ENCODE measurements around the gene USP17L11.
"Not testable (repeated sequence)": the region's sequence is repeated elsewhere in the genome, so short reads cannot be mapped to it uniquely, and the experiment has no call there.

DNA sequence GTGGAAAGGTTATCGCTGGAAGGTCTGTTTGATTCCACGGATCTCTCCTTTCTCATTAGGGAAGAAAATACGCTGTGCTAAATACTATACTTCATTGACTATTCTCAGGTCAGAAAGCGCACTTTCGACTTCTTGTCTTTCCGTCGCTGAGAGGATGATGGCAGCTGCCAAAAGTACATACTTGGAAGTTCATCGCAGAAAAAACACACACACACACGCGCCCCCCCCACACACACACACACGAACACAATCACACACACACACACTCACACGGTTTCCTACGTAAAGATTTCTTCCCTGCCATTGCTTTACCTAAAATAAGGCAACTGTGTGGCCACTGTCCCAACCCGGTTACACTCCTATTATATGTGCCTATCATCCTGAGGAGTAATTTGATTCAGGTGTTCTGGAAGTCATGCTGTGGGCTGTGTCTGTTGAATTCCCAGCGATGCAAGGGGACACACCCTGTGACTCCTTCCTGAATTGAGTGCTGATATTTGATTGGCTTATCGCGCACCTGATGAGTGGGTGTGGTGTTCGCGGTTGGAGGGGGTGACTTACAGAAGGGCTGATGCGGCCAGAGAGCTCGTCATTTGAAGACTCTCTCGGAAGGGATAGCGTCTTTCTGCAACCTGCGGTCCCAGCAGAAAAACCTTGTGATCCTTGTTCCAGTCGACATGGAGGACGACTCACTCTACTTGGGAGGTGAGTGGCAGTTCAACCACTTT lies 32.9 kb downstream of the USP17L11 start, which contains the start of gene USP17L18:
- not testable (repeated sequence) for TF ChIP-seq POLR2A (IDR thresholded peaks at IDR 0.05)
- TF ChIP-seq, protein P1, sequence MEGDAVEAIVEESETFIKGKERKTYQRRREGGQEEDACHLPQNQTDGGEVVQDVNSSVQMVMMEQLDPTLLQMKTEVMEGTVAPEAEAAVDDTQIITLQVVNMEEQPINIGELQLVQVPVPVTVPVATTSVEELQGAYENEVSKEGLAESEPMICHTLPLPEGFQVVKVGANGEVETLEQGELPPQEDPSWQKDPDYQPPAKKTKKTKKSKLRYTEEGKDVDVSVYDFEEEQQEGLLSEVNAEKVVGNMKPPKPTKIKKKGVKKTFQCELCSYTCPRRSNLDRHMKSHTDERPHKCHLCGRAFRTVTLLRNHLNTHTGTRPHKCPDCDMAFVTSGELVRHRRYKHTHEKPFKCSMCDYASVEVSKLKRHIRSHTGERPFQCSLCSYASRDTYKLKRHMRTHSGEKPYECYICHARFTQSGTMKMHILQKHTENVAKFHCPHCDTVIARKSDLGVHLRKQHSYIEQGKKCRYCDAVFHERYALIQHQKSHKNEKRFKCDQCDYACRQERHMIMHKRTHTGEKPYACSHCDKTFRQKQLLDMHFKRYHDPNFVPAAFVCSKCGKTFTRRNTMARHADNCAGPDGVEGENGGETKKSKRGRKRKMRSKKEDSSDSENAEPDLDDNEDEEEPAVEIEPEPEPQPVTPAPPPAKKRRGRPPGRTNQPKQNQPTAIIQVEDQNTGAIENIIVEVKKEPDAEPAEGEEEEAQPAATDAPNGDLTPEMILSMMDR (IDR thresholded peaks at IDR 0.05): not testable (repeated sequence)
